AG09319 (cell line): ENCODE results near the gene PLXND1.
"Not testable (repeated sequence)": the region's sequence is repeated elsewhere in the genome, so short reads cannot be mapped to it uniquely, and the experiment has no call there.

Experiments used
- DNase-seq: peaks from one replicate; pipeline ENCODE4 v3.0.0-alpha.2; 2010; ENCODE audit warnings: low read depth; ENCODE audit errors: extremely low read depth
- CTCF ChIP-seq: IDR thresholded peaks from 2 replicates; pipeline ENCODE4 v1.5.1; 2011; ENCODE audit warnings: low read depth, mild to moderate bottlenecking, inconsistent platforms, low read length, moderate library complexity

Gene PLXND1

GRCh38 chr3:129612534-129613366, 6.3 kb upstream of the PLXND1 start:
- no peak for DNase-seq
- TF ChIP-seq CTCF: no peak

GRCh38 chr3:129611812-129612533, 5.5 kb upstream of the PLXND1 start:
- no peak for DNase-seq
- no peak; the same call in none of the 2 replicates for TF ChIP-seq CTCF

- no peak for TF ChIP-seq CTCF
- no peak for DNase-seq
These were observed 4.9 kb upstream of the PLXND1 start for GRCh38 chr3:129611446-129611800.

GRCh38 chr3:129610794-129611445, 4.4 kb upstream of the PLXND1 start:
- not testable (repeated sequence) for DNase-seq

GRCh38 chr3:129610276-129610675, 3.8 kb upstream of the PLXND1 start:
- TF ChIP-seq CTCF: no peak
- no peak for DNase-seq

- no peak for TF ChIP-seq CTCF
- no peak for DNase-seq
These were observed 3.2 kb upstream of the PLXND1 start for GRCh38 chr3:129609591-129610182.

GRCh38 chr3:129608936-129609590, 2.6 kb upstream of the PLXND1 start:
- DNase-seq: no peak
- TF ChIP-seq CTCF: no peak
